HepG2 (cell line): ENCODE measurements around the gene MARCOL. TPM values are rescaled to one million over a fixed set of nuclear protein-coding genes. Genes with fewer than 3 reads are reported as not detected.
A peak's percentile ranks its signal among the peaks of the same experiment; 100 is the strongest.

Source experiments
- ATAC-seq: fragments of 200-7000 bp; cut with Tn5 transposase; 3 replicates; pipeline ENCODE4 v1.9.1; 2020; ENCODE audit warnings: mild to moderate bottlenecking, moderate library complexity
- BruUV-seq: library from RNA; stranded (reverse); fragments of 400-500 nt; replicated peaks from 2 replicates; lab custom pipeline; 2021; lab: Mats Ljungman, UMichigan
- CTCF ChIA-PET: fragments of 300-600 bp; formaldehyde crosslinking; extraction: SDS; loops from one replicate; lab custom pipeline; 2021; ENCODE audit warnings: low total read pairs, inconsistent platforms, low intra/inter-chr PET ratio; lab: Yijun Ruan, JAX
- POLR2A ChIA-PET: fragments of 350-600 bp; sonication (Branson Sonifier 250); formaldehyde crosslinking; loops from one replicate; lab custom pipeline; 2020; ENCODE audit warnings: antibody characterized with exemption, inconsistent platforms; lab: Yijun Ruan, JAX
- DNase-seq: peaks from one replicate; pipeline ENCODE4 v3.0.0-alpha.2; 2015; ENCODE audit warnings: low spot score
- FAIRE-seq: peaks from 3 replicates; lab custom pipeline; 2011; peaks lifted over from hg19 to GRCh38; lab: Jason Lieb, UNC
- H2AFZ ChIP-seq: one replicate; pipeline ENCODE4 v1.6.1; 2011; ENCODE audit warnings: low read length, inconsistent platforms
- H3K27ac ChIP-seq: fragments of 300-600 bp; 3 replicates; pipeline ENCODE4 v1.8.0; 2011; ENCODE audit warnings: mixed run types, mild to moderate bottlenecking, mixed read lengths, low read length, inconsistent platforms; ENCODE audit not compliant: insufficient read depth; ENCODE audit errors: extremely low read length
- H3K27me3 ChIP-seq, 2 experiments: fragments of 200-600 bp in 1 of 2; 2 replicates in 1 of 2; 3 replicates in 1 of 2; pipeline versions ENCODE4 v1.6.0 to v1.8.0; 2011; ENCODE audit warnings: low read length in 2 of 2, mild to moderate bottlenecking in 2 of 2, moderate library complexity in 2 of 2, inconsistent platforms in 1 of 2; ENCODE audit not compliant: insufficient read depth in 2 of 2, control insufficient read depth in 1 of 2
- H3K36me3 ChIP-seq, 2 experiments: fragments of 200-600 bp in 1 of 2; replicated peaks in 1 of 2; 2 replicates in 1 of 2; 3 replicates in 1 of 2; pipeline versions ENCODE4 v1.5.1 to v1.8.0; 2011; ENCODE audit warnings: low read length in 2 of 2, inconsistent platforms in 1 of 2; ENCODE audit not compliant: insufficient read depth in 2 of 2, control insufficient read depth in 1 of 2
- H3K4me1 ChIP-seq: 2 replicates; pipeline ENCODE4 v1.5.1; 2012; ENCODE audit warnings: low read length, inconsistent platforms; ENCODE audit not compliant: insufficient read depth
- H3K4me2 ChIP-seq: 2 replicates; pipeline ENCODE4 v1.6.0; 2011; ENCODE audit warnings: low read depth, low read length, inconsistent platforms
- H3K4me3 ChIP-seq, 3 experiments: fragments of 200-600 bp in 1 of 3; sonication (generic), shearing (Covaris generic) in 1 of 3; replicated peaks in 1 of 3; 2 replicates each; pipeline ENCODE4 v1.5.1; 2011 to 2016; ENCODE audit warnings: low read length in 3 of 3, inconsistent platforms in 2 of 3, low read depth in 2 of 3, mild to moderate bottlenecking in 2 of 3, control low read depth in 1 of 3, mixed read lengths in 1 of 3; ENCODE audit not compliant: insufficient read depth in 1 of 3
- H3K79me2 ChIP-seq: one replicate; pipeline ENCODE4 v1.6.1; 2011; ENCODE audit warnings: low read length, inconsistent platforms; ENCODE audit not compliant: insufficient read depth
- H3K9ac ChIP-seq: 2 replicates; pipeline ENCODE4 v1.6.0; 2011; ENCODE audit warnings: mild to moderate bottlenecking, low read depth, low read length, inconsistent platforms; ENCODE audit not compliant: insufficient read depth
- H3K9me3 ChIP-seq: 2 replicates; pipeline ENCODE4 v1.5.1; 2012; ENCODE audit warnings: mild to moderate bottlenecking, low read length
- H4K20me1 ChIP-seq: 2 replicates; pipeline ENCODE4 v1.6.0; 2011; ENCODE audit warnings: inconsistent platforms, mild to moderate bottlenecking, low read length, moderate library complexity; ENCODE audit not compliant: insufficient read depth
- ATAD3A ChIP-seq: sonication (generic); formaldehyde crosslinking; IDR thresholded peaks from 2 replicates; pipeline ENCODE4 v1.4.0; 2020; ENCODE audit warnings: missing genetic modification reagents
- JUNB ChIP-seq: sonication (generic); formaldehyde crosslinking; IDR thresholded peaks from 2 replicates; pipeline ENCODE4 v1.8.0; 2022; ENCODE audit warnings: missing genetic modification reagents, mild to moderate bottlenecking, borderline replicate concordance
- SMAD1 ChIP-seq: sonication (generic); formaldehyde crosslinking; IDR thresholded peaks from 2 replicates; pipeline ENCODE4 v1.4.0; 2020; ENCODE audit warnings: missing genetic modification reagents, low read depth, mild to moderate bottlenecking, borderline replicate concordance
- ZFP82 ChIP-seq: sonication (generic); formaldehyde crosslinking; IDR thresholded peaks from 2 replicates; pipeline ENCODE4 v1.5.1; 2020; ENCODE audit warnings: mild to moderate bottlenecking, missing genetic modification reagents, borderline replicate concordance
- ZNF234 ChIP-seq: sonication (generic); formaldehyde crosslinking; conservative IDR thresholded peaks from 2 replicates; pipeline ENCODE4 v1.5.1; 2020; ENCODE audit warnings: mild to moderate bottlenecking, missing genetic modification reagents
- ZNF547 ChIP-seq: sonication (generic); formaldehyde crosslinking; IDR thresholded peaks from 2 replicates; pipeline ENCODE4 v1.5.1; 2020; ENCODE audit warnings: mild to moderate bottlenecking, missing genetic modification reagents
- ZNF616 ChIP-seq: sonication (generic); formaldehyde crosslinking; IDR thresholded peaks from 2 replicates; pipeline ENCODE4 v1.5.0; 2020; ENCODE audit warnings: low read depth, mild to moderate bottlenecking, missing genetic modification reagents
- ZNF703 ChIP-seq: sonication (generic); formaldehyde crosslinking; IDR thresholded peaks from 2 replicates; pipeline ENCODE4 v1.5.1; 2020; ENCODE audit warnings: missing genetic modification reagents, mild to moderate bottlenecking, moderate library complexity, borderline replicate concordance
- ZSCAN9 ChIP-seq: IDR thresholded peaks from 2 replicates; pipeline ENCODE4 v1.6.1; 2016; ENCODE audit warnings: borderline replicate concordance
- WGBS: methylation state at CpG from one replicate; pipeline ENCODE4 v1.1.6; 2017; ENCODE audit warnings: low lambda C conversion rate; 5-methylcytosine and 5-hydroxymethylcytosine counted together
- in situ Hi-C: cut with HindIII; loops from 2 replicates; pipeline ENCODE4 v1.10.0; 2017; ENCODE audit warnings: low pct_unique_long_range_greater_than_20kb; ENCODE audit not compliant: extremely low pct_ligation_motif_present
- intact Hi-C: fragments of 100-400 bp; cut with micrococcal nuclease; formaldehyde crosslinking; loops from one replicate; pipeline ENCODE4 v1.10.0; 2022; ENCODE audit not compliant: unreplicated experiment
- polyA plus RNA-seq, 8 experiments: library from polyadenylated mRNA; depleted of rRNA in 3 of 8; stranded (reverse) in 7 of 8; unstranded in 1 of 8; fragments of >200 nt; fragmentation: Illumina TruSeq in 4 of 8; extraction: Trizol in 4 of 8; gene quantifications; 2 replicates each; pipeline versions ENCODE4 v1.2.1 to v1.2.3, GENCODE V29; 2011 to 2016; ENCODE audit warnings: low read depth in 4 of 8, missing spikeins in 1 of 8, mixed read lengths in 1 of 8; ENCODE audit not compliant: insufficient read depth in 1 of 8
- total RNA-seq, 5 experiments: library from RNA; depleted of rRNA; stranded (reverse); fragments of >200 nt; fragmentation: Illumina TruSeq; extraction: Trizol; gene quantifications; 2 replicates each; pipeline ENCODE4 v1.2.3, GENCODE V29; 2016; ENCODE audit warnings: low read depth in 1 of 5
- TF ChIP-seq, protein P1 (sequence below): sonication (generic); formaldehyde crosslinking; IDR thresholded peaks from 2 replicates; pipeline ENCODE4 v1.4.0; 2020; ENCODE audit warnings: missing genetic modification reagents, mild to moderate bottlenecking, borderline replicate concordance
- TF ChIP-seq, protein P2 (sequence below): sonication (generic); formaldehyde crosslinking; IDR thresholded peaks from 2 replicates; pipeline ENCODE4 v1.4.0; 2020; ENCODE audit warnings: missing genetic modification reagents
- TF ChIP-seq, protein P3 (sequence below): sonication (generic); formaldehyde crosslinking; IDR thresholded peaks from 2 replicates; pipeline ENCODE4 v1.5.1; 2020; ENCODE audit warnings: missing genetic modification reagents, mild to moderate bottlenecking, borderline replicate concordance
- TF ChIP-seq, protein P4 (sequence below): sonication (generic); formaldehyde crosslinking; IDR thresholded peaks from 2 replicates; pipeline ENCODE4 v1.4.0; 2020; ENCODE audit warnings: missing genetic modification reagents
- TF ChIP-seq, protein P5 (sequence below): sonication (generic); formaldehyde crosslinking; IDR thresholded peaks from 2 replicates; pipeline ENCODE4 v1.4.0; 2020; ENCODE audit warnings: missing genetic modification reagents

MARCOL gene
- total and polyA plus RNA-seq, 2 of the 13 experiments (the other 11 are each of a cell fraction or from before 2014, with no cell fraction given), result not detected

DNA sequence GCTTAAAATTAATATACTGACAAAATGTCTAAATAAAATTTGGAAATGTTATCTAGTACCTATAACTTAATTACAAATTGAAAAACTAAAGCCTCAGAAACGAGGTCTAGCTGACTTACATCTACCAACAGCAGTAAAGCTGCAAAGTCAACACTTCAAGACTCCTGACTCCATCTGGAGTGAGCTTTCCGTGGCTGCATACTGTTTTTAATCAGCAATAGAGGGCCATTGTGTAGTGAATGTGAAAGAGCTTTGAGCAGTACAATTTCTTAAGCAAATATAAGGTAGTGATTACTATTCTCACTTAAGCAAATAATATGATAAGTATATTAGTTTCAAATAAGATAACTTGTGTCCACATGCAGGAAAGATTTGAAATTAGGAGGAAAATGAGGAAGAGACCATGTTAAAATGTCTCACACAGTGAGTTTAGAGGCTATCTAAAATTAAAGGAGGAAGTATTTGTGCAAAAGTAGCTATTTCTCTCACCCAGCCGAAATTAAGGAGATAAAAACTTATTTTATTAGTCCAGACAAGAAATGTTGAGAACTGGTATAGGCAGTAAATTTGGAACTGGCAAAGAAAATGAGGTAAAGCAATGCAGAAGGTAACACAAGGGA lies 29.1 kb upstream of the MARCOL start:
- ChIA-PET POLR2A (no interaction called here), CTCF (no interaction called here)
- Histone ChIP-seq H3K79me2 (no peaks in the 10 kb centered on the region), H3K4me2 (no peak overlapping the region), H3K27me3 (no peaks in the 10 kb centered on the region), H2AFZ (no peak overlapping the region), H3K36me3 (no peaks in the 10 kb centered on the region), H3K9ac (no peak overlapping the region), H4K20me1 (no peaks in the 10 kb centered on the region), H3K4me1 (no peaks in the 10 kb centered on the region), H3K4me3 (no peak overlapping the region), H3K9me3 (no peaks in the 10 kb centered on the region), H3K27ac (no peak overlapping the region)
- WGBS, result 3% methylated on average over 3 of the region's 3 CpGs
- no TSS peak for BruUV-seq
- TF ChIP-seq JUNB (CRISPR knock-in tag), result no peak
- TF ChIP-seq, protein P1, sequence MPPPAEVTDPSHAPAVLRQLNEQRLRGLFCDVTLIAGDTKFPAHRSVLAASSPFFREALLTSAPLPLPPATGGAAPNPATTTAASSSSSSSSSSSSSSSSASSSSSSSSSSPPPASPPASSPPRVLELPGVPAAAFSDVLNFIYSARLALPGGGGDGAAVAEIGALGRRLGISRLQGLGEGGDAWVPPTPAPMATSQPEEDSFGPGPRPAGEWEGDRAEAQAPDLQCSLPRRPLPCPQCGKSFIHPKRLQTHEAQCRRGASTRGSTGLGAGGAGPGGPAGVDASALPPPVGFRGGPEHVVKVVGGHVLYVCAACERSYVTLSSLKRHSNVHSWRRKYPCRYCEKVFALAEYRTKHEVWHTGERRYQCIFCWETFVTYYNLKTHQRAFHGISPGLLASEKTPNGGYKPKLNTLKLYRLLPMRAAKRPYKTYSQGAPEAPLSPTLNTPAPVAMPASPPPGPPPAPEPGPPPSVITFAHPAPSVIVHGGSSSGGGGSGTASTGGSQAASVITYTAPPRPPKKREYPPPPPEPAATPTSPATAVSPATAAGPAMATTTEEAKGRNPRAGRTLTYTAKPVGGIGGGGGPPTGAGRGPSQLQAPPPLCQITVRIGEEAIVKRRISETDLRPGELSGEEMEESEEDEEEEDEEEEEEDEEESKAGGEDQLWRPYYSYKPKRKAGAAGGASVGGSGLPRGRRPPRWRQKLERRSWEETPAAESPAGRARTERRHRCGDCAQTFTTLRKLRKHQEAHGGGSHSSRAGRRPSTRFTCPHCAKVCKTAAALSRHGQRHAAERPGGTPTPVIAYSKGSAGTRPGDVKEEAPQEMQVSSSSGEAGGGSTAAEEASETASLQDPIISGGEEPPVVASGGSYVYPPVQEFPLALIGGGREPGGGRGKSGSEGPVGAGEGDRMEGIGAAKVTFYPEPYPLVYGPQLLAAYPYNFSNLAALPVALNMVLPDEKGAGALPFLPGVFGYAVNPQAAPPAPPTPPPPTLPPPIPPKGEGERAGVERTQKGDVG (CRISPR knock-in tag), result no peak
- TF ChIP-seq, protein P2, sequence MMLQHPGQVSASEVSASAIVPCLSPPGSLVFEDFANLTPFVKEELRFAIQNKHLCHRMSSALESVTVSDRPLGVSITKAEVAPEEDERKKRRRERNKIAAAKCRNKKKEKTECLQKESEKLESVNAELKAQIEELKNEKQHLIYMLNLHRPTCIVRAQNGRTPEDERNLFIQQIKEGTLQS, result no peak
- no peak for TF ChIP-seq ATAD3A (CRISPR knock-in tag)
- TF ChIP-seq ZNF616 (CRISPR knock-in tag), result no peak
- TF ChIP-seq ZNF234, result no peak
- no peak for TF ChIP-seq ZNF547 (CRISPR knock-in tag)
- no peak for TF ChIP-seq ZSCAN9
- no peak for TF ChIP-seq ZNF703 (CRISPR knock-in tag)
- TF ChIP-seq, protein P3, sequence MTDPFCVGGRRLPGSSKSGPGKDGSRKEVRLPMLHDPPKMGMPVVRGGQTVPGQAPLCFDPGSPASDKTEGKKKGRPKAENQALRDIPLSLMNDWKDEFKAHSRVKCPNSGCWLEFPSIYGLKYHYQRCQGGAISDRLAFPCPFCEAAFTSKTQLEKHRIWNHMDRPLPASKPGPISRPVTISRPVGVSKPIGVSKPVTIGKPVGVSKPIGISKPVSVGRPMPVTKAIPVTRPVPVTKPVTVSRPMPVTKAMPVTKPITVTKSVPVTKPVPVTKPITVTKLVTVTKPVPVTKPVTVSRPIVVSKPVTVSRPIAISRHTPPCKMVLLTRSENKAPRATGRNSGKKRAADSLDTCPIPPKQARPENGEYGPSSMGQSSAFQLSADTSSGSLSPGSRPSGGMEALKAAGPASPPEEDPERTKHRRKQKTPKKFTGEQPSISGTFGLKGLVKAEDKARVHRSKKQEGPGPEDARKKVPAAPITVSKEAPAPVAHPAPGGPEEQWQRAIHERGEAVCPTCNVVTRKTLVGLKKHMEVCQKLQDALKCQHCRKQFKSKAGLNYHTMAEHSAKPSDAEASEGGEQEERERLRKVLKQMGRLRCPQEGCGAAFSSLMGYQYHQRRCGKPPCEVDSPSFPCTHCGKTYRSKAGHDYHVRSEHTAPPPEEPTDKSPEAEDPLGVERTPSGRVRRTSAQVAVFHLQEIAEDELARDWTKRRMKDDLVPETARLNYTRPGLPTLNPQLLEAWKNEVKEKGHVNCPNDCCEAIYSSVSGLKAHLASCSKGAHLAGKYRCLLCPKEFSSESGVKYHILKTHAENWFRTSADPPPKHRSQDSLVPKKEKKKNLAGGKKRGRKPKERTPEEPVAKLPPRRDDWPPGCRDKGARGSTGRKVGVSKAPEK (CRISPR knock-in tag), result no peak
- TF ChIP-seq, protein P4, sequence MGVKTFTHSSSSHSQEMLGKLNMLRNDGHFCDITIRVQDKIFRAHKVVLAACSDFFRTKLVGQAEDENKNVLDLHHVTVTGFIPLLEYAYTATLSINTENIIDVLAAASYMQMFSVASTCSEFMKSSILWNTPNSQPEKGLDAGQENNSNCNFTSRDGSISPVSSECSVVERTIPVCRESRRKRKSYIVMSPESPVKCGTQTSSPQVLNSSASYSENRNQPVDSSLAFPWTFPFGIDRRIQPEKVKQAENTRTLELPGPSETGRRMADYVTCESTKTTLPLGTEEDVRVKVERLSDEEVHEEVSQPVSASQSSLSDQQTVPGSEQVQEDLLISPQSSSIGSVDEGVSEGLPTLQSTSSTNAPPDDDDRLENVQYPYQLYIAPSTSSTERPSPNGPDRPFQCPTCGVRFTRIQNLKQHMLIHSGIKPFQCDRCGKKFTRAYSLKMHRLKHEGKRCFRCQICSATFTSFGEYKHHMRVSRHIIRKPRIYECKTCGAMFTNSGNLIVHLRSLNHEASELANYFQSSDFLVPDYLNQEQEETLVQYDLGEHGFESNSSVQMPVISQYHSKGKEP (CRISPR knock-in tag), result no peak
- TF ChIP-seq, protein P5, sequence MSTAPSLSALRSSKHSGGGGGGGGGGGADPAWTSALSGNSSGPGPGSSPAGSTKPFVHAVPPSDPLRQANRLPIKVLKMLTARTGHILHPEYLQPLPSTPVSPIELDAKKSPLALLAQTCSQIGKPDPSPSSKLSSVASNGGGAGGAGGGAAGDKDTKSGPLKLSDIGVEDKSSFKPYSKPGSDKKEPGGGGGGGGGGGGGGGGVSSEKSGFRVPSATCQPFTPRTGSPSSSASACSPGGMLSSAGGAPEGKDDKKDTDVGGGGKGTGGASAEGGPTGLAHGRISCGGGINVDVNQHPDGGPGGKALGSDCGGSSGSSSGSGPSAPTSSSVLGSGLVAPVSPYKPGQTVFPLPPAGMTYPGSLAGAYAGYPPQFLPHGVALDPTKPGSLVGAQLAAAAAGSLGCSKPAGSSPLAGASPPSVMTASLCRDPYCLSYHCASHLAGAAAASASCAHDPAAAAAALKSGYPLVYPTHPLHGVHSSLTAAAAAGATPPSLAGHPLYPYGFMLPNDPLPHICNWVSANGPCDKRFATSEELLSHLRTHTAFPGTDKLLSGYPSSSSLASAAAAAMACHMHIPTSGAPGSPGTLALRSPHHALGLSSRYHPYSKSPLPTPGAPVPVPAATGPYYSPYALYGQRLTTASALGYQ (CRISPR knock-in tag), result no peak
- TF ChIP-seq ZFP82, result no peak
- TF ChIP-seq SMAD1 (CRISPR knock-in tag), result no peak
- no peak for FAIRE-seq
- DNase-seq, result peak; percentile 1
- ATAC-seq, result no peak
- intact Hi-C loops (no loop called here), in situ Hi-C loops (no loop called here)
